Tibial nerve (tissue), 4 donors: ENCODE results near the gene IMPG2. TPM values are rescaled to one million over a fixed set of nuclear protein-coding genes. Genes with fewer than 3 reads are reported as not detected.

Experiments used
- DNase-seq, 2 donors: peaks; one replicate each; pipeline ENCODE4 v3.0.0-alpha.2; 2019; ENCODE audit warnings: low spot score in 2 of 2
- H3K27ac ChIP-seq, 4 donors: fragments of 200-600 bp; sonication (generic) in 3 of 4; one replicate each; pipeline ENCODE4 v1.5.1; 2017 to 2019; ENCODE audit warnings: mild to moderate bottlenecking in 1 of 4
- H3K27me3 ChIP-seq, 2 donors: fragments of 200-600 bp; sonication (generic) in 1 of 2; one replicate each; pipeline versions ENCODE4 v1.5.1 to v1.6.0; 2017 to 2019
- H3K36me3 ChIP-seq, 3 donors: fragments of 200-600 bp; sonication (generic); one replicate each; pipeline ENCODE4 v1.5.1; 2018 to 2019
- H3K4me1 ChIP-seq, 4 donors: fragments of 200-600 bp; sonication (generic) in 3 of 4; one replicate each; pipeline ENCODE4 v1.5.1; 2017 to 2019
- H3K4me3 ChIP-seq, 4 donors: fragments of 200-600 bp; sonication (generic) in 3 of 4; one replicate each; pipeline ENCODE4 v1.5.1; 2017 to 2019; ENCODE audit warnings: mild to moderate bottlenecking in 1 of 4, moderate library complexity in 1 of 4
- H3K9me3 ChIP-seq, 4 donors: fragments of 200-600 bp; sonication (generic) in 3 of 4; one replicate each; pipeline ENCODE4 v1.5.1; 2017 to 2019
- EP300 ChIP-seq, 2 donors: sonication (generic); formaldehyde crosslinking; IDR thresholded peaks; one replicate each; pipeline ENCODE4 v1.6.1; 2017; ENCODE audit warnings: antibody characterized with exemption in 2 of 2, mild to moderate bottlenecking in 1 of 2
- POLR2A ChIP-seq, 2 donors: fragments of 450-650 bp; IDR thresholded peaks; one replicate each; pipeline ENCODE4 v1.6.1; 2017; ENCODE audit warnings: antibody characterized with exemption in 2 of 2, mild to moderate bottlenecking in 2 of 2, moderate library complexity in 2 of 2
- WGBS, 2 donors: methylation state at CpG; one replicate each; pipeline ENCODE4 v1.1.5; 2018; 5-methylcytosine and 5-hydroxymethylcytosine counted together
- total RNA-seq, 4 donors: library from RNA; depleted of rRNA; stranded (reverse); fragments of >200 nt; gene quantifications; one replicate each; pipeline ENCODE4 v1.1.0, GENCODE V29; 2016
- TF ChIP-seq, protein P1 (sequence below), 5 experiments: fragments of 200-600 bp in 3 of 5; fragments of 450-650 bp in 2 of 5; sonication (generic) in 3 of 5; IDR thresholded peaks; one replicate each; pipeline ENCODE4 v1.5.1; 2016 to 2019; ENCODE audit warnings: antibody characterized with exemption in 5 of 5, mild to moderate bottlenecking in 3 of 5, moderate library complexity in 2 of 5

IMPG2 gene
- total RNA-seq, 4 donors from 2014 or later = under 0.01 to 0.22 (median 0.20) TPM

DNA sequence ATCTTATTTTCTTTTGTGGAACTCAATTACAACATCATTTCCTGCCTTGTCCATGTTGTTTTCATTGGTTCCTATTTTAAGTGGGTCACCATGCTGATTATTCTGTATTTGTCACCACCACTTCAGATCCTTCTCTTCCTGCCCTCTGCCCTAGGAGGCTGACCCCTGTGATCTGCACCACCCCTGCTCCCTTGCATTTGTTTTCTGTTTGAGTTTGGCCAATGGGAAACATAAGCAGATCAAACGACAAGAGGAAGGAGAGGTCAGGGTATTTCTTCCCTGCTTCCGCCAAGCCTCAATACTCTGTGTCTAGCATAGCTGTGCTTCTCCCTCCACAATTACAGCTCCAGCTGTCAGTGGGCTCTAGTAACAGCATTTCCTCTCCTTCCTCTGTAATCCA, 71.6 kb downstream of the IMPG2 start:
- TF ChIP-seq EP300 (IDR thresholded peaks at IDR 0.05) = no peak
- no peak for TF ChIP-seq POLR2A (IDR thresholded peaks at IDR 0.05)
- TF ChIP-seq, protein P1, sequence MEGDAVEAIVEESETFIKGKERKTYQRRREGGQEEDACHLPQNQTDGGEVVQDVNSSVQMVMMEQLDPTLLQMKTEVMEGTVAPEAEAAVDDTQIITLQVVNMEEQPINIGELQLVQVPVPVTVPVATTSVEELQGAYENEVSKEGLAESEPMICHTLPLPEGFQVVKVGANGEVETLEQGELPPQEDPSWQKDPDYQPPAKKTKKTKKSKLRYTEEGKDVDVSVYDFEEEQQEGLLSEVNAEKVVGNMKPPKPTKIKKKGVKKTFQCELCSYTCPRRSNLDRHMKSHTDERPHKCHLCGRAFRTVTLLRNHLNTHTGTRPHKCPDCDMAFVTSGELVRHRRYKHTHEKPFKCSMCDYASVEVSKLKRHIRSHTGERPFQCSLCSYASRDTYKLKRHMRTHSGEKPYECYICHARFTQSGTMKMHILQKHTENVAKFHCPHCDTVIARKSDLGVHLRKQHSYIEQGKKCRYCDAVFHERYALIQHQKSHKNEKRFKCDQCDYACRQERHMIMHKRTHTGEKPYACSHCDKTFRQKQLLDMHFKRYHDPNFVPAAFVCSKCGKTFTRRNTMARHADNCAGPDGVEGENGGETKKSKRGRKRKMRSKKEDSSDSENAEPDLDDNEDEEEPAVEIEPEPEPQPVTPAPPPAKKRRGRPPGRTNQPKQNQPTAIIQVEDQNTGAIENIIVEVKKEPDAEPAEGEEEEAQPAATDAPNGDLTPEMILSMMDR (IDR thresholded peaks at IDR 0.05) = no peak
- Histone ChIP-seq H3K36me3 (peaks cover 0 to 7% (median 0%) of the 10 kb centered on the region in 3 donors), H3K9me3 (no peaks in the 10 kb centered on the region), H3K27me3 (no peaks in the 10 kb centered on the region), H3K4me3 (no peak overlapping the region), H3K4me1 (no peaks in the 10 kb centered on the region), H3K27ac (no peak overlapping the region)
- WGBS, 2 donors = 50 to 62% methylated on average over 2 of the region's 2 CpGs
- no peak for DNase-seq

DNA sequence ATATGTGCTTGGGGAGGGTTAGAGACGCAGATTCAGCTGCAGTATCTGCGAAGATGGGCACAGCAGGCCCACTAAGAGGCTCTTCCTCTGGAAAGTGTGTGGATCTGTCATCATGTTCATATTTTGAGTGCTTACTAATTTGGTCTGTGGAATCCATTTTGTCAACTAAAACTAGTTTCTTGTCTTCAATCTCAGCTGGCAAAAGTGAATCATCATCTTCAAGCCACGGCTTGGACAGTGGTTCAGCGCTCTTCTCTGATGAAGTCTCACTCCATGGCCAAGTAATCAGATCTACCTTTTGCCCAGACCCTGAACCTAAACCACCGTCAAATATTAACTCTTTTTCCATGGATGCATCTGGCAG, 76.2 kb downstream of the IMPG2 start:
- TF ChIP-seq POLR2A (IDR thresholded peaks at IDR 0.05) = no peak
- TF ChIP-seq, protein P1 (IDR thresholded peaks at IDR 0.05) = no peak
- no peak for TF ChIP-seq EP300 (IDR thresholded peaks at IDR 0.05)
- Histone ChIP-seq H3K36me3 (peaks cover 0 to 16% (median 0%) of the 10 kb centered on the region in 3 donors), H3K4me3 (no peak overlapping the region), H3K9me3 (no peaks in the 10 kb centered on the region), H3K27me3 (no peaks in the 10 kb centered on the region), H3K27ac (no peak overlapping the region), H3K4me1 (no peaks in the 10 kb centered on the region)
- 92 to 93% methylated on average over 5 of the region's 5 CpGs for WGBS, 2 donors
- DNase-seq = no peak

DNA sequence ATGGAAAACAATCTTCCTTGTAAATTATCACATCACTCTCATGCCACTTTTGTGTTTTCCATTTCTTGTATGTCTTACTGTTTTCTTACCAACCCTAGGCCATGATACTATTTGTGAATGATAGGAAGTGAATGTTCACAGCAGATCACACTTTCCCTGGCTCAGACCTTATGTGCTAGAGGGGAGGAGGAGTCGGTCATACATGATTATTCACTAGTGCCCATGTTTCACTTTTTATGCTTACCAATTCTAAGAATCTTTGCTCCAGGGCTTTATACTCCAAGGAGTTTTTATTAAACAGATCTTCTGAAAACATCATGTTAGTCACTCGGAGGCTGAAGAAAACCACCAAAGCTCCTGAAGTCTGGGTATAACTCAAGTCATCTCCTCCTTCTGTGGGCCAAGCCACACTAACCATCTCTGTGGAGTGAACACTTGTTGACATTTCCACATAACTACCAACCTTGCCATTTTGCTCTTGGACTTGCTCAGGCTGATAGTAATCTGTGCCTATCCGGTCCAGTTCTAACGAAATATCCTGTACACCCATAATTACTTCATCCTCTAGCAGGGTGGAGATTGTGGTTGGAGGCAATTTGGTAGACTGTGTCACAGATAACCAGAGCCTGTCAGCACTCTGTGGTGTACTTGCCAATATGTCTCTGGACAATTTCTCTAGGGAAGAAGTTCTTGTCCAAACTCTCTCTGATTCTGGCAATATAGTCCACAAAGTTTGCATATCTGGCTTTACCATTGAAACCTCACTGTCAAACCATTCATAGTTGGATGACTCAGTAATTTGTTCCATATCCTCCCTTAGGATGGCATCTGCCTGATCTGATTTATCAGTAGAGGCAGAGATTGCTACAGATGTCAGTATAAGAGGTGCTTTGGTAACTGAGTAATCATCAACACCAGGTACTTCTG, 76.8 kb downstream of the IMPG2 start:
- H3K4me1 ChIP-seq = no peaks in the 10 kb centered on the region
- 88 to 91% methylated on average over 4 of the region's 4 CpGs for WGBS, 2 donors
- no peak for DNase-seq

DNA sequence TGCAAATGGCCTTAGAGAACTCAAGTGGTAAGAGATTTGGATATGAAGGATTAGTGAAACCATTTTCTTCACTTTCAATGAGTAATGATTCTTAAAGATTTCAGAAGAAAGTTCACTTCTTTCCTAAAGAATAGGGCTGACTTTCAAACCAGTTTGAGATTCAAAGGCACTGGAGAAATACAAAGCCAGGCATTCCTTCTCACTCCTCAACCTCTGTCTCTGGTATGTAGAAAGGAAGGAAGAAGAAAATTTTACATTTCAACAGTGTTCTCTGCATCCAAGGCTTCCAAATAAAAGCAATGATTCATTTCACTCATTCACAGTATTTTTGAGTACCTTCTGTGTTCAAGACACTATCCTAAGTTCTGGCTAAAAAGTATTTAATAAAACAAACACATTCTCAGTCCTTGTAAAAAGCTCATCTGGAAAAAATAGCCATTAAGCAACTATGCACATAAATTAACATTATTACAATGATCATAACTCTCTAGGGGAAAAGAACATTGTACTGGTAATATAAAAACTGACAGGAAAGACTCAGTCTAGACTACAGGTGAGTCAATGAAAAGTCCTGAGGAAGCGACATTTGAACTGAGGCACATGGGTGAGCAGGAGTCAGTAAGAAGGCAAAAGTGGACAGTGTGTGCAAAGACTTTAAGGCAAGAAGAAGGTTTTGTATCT, 79.5 kb downstream of the IMPG2 start:
- no peak overlapping the region for H3K27ac ChIP-seq
- WGBS, 2 donors = 94 to 97% methylated on average over 1 of the region's 1 CpG
- peaks cover 0 to 27% (median 0%) of the 10 kb centered on the region in 3 donors for H3K36me3 ChIP-seq
- no peaks in the 10 kb centered on the region for H3K27me3 ChIP-seq
- DNase-seq = no peak
- H3K4me3 ChIP-seq = no peak overlapping the region
- H3K4me1 ChIP-seq = no peaks in the 10 kb centered on the region
- peaks cover 0 to 9% (median 0%) of the 10 kb centered on the region in 4 donors for H3K9me3 ChIP-seq
- TF ChIP-seq POLR2A (IDR thresholded peaks at IDR 0.05) (no peak), EP300 (IDR thresholded peaks at IDR 0.05) (no peak)
- TF ChIP-seq, protein P1 (IDR thresholded peaks at IDR 0.05) = no peak

More for the DNA sequence above, 76.8 kb downstream of the IMPG2 start:
- H3K27me3 ChIP-seq = no peaks in the 10 kb centered on the region
- TF ChIP-seq POLR2A (IDR thresholded peaks at IDR 0.05) = no peak
- TF ChIP-seq EP300 (IDR thresholded peaks at IDR 0.05) = no peak
- TF ChIP-seq, protein P1 (IDR thresholded peaks at IDR 0.05) = no peak
- H3K36me3 ChIP-seq = peaks cover 0 to 16% (median 0%) of the 10 kb centered on the region in 3 donors
- no peak overlapping the region for H3K27ac ChIP-seq
- no peaks in the 10 kb centered on the region for H3K9me3 ChIP-seq
- no peak overlapping the region for H3K4me3 ChIP-seq

DNA sequence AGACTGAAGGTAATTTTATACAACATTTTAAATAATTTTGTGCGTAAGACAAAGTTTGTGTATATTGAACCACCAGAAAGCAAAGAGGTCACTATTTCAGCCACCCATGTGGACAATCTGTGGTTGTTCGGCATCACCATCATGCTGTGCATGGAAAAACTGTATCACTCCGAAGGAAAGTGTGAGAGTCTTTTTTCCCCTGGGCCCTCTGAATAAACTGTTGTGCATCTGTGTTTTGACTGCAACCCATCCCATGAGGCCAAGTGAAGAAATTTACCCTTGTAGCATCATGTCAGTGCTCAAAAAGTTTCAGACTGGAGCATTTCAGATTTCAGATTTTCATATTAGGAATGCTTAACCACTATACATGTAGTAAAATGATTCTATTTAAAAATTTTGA, 85.3 kb downstream of the IMPG2 start:
- peaks cover 0 to 9% (median 0%) of the 10 kb centered on the region in 4 donors for H3K9me3 ChIP-seq
- TF ChIP-seq POLR2A (IDR thresholded peaks at IDR 0.05) = no peak
- TF ChIP-seq EP300 (IDR thresholded peaks at IDR 0.05) = peak in 1 of 2 donors; percentile 33
- no peak overlapping the region for H3K4me3 ChIP-seq
- 59 to 79% methylated on average over 3 of the region's 3 CpGs for WGBS, 2 donors
- no peaks in the 10 kb centered on the region for H3K4me1 ChIP-seq
- H3K36me3 ChIP-seq = peaks cover 0 to 11% (median 0%) of the 10 kb centered on the region in 3 donors
- H3K27me3 ChIP-seq = no peaks in the 10 kb centered on the region
- DNase-seq = no peak
- H3K27ac ChIP-seq = no peak overlapping the region
